Measurements from ENCODE around the gene MPST.

GRCh38 chr22:37037669-37038068 lies 18.1 kb downstream of the MPST start:
- TF ChIP-seq, protein P1, sequence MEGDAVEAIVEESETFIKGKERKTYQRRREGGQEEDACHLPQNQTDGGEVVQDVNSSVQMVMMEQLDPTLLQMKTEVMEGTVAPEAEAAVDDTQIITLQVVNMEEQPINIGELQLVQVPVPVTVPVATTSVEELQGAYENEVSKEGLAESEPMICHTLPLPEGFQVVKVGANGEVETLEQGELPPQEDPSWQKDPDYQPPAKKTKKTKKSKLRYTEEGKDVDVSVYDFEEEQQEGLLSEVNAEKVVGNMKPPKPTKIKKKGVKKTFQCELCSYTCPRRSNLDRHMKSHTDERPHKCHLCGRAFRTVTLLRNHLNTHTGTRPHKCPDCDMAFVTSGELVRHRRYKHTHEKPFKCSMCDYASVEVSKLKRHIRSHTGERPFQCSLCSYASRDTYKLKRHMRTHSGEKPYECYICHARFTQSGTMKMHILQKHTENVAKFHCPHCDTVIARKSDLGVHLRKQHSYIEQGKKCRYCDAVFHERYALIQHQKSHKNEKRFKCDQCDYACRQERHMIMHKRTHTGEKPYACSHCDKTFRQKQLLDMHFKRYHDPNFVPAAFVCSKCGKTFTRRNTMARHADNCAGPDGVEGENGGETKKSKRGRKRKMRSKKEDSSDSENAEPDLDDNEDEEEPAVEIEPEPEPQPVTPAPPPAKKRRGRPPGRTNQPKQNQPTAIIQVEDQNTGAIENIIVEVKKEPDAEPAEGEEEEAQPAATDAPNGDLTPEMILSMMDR (IDR thresholded peaks at IDR 0.05 in 4 of 5, conservative IDR thresholded peaks at IDR 0.05 in 1 of 5), result no peak
- no peak for TF ChIP-seq POLR2A (IDR thresholded peaks at IDR 0.05)
